ENCODE results near the gene PRC1.

Gene PRC1

DNA sequence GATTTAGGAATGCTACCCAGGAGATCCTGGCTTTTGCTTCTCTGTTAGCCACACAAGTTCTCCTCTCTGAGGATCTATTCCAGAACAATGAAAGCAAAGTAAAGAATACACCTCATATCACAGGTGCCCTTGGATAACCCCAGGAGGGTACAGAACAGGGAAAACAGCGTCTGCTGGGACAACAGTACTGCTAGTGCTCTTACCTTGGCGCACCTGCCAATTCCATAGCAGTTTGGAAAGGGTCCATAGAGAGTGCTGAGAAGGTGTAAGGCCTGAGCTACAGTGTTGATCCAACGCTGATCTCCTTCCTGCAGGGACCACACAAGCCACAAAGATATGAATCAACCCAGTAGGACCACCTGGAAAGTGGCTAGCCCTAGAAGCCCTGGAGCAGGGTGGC, 12.9 kb upstream of the PRC1 start:
- no peaks in the 10 kb centered on the region for H3K79me2 ChIP-seq (ENCODE audit: insufficient read depth, low read length)
- no peak overlapping the region for H3K9ac ChIP-seq (ENCODE audit: low read length)
- no peak overlapping the region for H3K4me2 ChIP-seq (ENCODE audit: low read depth, low read length, poor library complexity, severe bottlenecking)
- H3K4me3 ChIP-seq (ENCODE audit: insufficient read depth, low read length, poor library complexity, severe bottlenecking), result no peak overlapping the region
- no peak overlapping the region for H2AFZ ChIP-seq (ENCODE audit: low read depth, low read length, severe bottlenecking)
- no peaks in the 10 kb centered on the region for H3K9me3 ChIP-seq (ENCODE audit: insufficient read depth, low read length)
- H3K27ac ChIP-seq (ENCODE audit: low read depth, low read length), result no peak overlapping the region
- H3K27me3 ChIP-seq (ENCODE audit: low read length), result no peaks in the 10 kb centered on the region
- no peaks in the 10 kb centered on the region for H4K20me1 ChIP-seq (ENCODE audit: low read depth, low read length)
- H3K9me2 ChIP-seq (replicated peaks; ENCODE audit: insufficient read depth, low read length), result no peaks in the 10 kb centered on the region
- no peaks in the 10 kb centered on the region; the same call in 1 of the 2 replicates for H3K36me3 ChIP-seq (ENCODE audit: low read length)
- no peak for TF ChIP-seq EZH2phosphoT487 (conservative IDR thresholded peaks at IDR 0.05; ENCODE audit: low read length)
- no peak for TF ChIP-seq CTCF (IDR thresholded peaks at IDR 0.05; ENCODE audit: insufficient read depth, low read length, poor library complexity, severe bottlenecking)
- no peaks in the 10 kb centered on the region for H3F3A ChIP-seq (ENCODE audit: insufficient read depth)

- TF ChIP-seq EZH2phosphoT487 (conservative IDR thresholded peaks at IDR 0.05; ENCODE audit: low read length), result no peak
- no peak for TF ChIP-seq CTCF (IDR thresholded peaks at IDR 0.05; ENCODE audit: insufficient read depth, low read length, poor library complexity, severe bottlenecking)
- Histone ChIP-seq H3K9me2 (replicated peaks; ENCODE audit: insufficient read depth, low read length) (no peaks in the 10 kb centered on the region), H3K9ac (ENCODE audit: low read length) (no peak overlapping the region), H3K4me2 (ENCODE audit: low read depth, low read length, poor library complexity, severe bottlenecking) (no peak overlapping the region), H4K20me1 (ENCODE audit: low read depth, low read length) (no peaks in the 10 kb centered on the region), H3K9me3 (ENCODE audit: insufficient read depth, low read length) (no peaks in the 10 kb centered on the region), H3K36me3 (ENCODE audit: low read length) (no peaks in the 10 kb centered on the region), H3K27ac (ENCODE audit: low read depth, low read length) (no peak overlapping the region), H3K79me2 (ENCODE audit: insufficient read depth, low read length) (peaks cover 3% of the 10 kb centered on the region), H3K4me3 (ENCODE audit: insufficient read depth, low read length, poor library complexity, severe bottlenecking) (no peak overlapping the region), H3K27me3 (ENCODE audit: low read length) (no peaks in the 10 kb centered on the region), H2AFZ (ENCODE audit: low read depth, low read length, severe bottlenecking) (no peak overlapping the region), H3F3A (ENCODE audit: insufficient read depth) (no peaks in the 10 kb centered on the region)
These were observed 6.9 kb upstream of the PRC1 start for GRCh38 chr15:91001209-91001608.

- H3F3A ChIP-seq (ENCODE audit: insufficient read depth), result no peaks in the 10 kb centered on the region
- no peak overlapping the region for H3K27ac ChIP-seq (ENCODE audit: low read depth, low read length)
- no peak overlapping the region for H3K4me3 ChIP-seq (ENCODE audit: insufficient read depth, low read length, poor library complexity, severe bottlenecking)
- peaks cover 24% of the 10 kb centered on the region for H3K79me2 ChIP-seq (ENCODE audit: insufficient read depth, low read length)
- H4K20me1 ChIP-seq (ENCODE audit: low read depth, low read length), result no peaks in the 10 kb centered on the region
- no peaks in the 10 kb centered on the region for H3K9me3 ChIP-seq (ENCODE audit: insufficient read depth, low read length)
- TF ChIP-seq CTCF (IDR thresholded peaks at IDR 0.05; ENCODE audit: insufficient read depth, low read length, poor library complexity, severe bottlenecking) (no peak), EZH2phosphoT487 (conservative IDR thresholded peaks at IDR 0.05; ENCODE audit: low read length) (no peak)
- no peaks in the 10 kb centered on the region for H3K36me3 ChIP-seq (ENCODE audit: low read length)
- H3K27me3 ChIP-seq (ENCODE audit: low read length), result no peaks in the 10 kb centered on the region
- no peak overlapping the region for H2AFZ ChIP-seq (ENCODE audit: low read depth, low read length, severe bottlenecking)
- H3K9me2 ChIP-seq (replicated peaks; ENCODE audit: insufficient read depth, low read length), result no peaks in the 10 kb centered on the region
- no peak overlapping the region for H3K9ac ChIP-seq (ENCODE audit: low read length)
- H3K4me2 ChIP-seq (ENCODE audit: low read depth, low read length, poor library complexity, severe bottlenecking), result no peak overlapping the region
These were observed 4.4 kb upstream of the PRC1 start for GRCh38 chr15:90998737-90999136.

All from SU-DHL-6 (cell line).